Measurements from ENCODE around the gene SERPIND1.

SERPIND1 gene

DNA sequence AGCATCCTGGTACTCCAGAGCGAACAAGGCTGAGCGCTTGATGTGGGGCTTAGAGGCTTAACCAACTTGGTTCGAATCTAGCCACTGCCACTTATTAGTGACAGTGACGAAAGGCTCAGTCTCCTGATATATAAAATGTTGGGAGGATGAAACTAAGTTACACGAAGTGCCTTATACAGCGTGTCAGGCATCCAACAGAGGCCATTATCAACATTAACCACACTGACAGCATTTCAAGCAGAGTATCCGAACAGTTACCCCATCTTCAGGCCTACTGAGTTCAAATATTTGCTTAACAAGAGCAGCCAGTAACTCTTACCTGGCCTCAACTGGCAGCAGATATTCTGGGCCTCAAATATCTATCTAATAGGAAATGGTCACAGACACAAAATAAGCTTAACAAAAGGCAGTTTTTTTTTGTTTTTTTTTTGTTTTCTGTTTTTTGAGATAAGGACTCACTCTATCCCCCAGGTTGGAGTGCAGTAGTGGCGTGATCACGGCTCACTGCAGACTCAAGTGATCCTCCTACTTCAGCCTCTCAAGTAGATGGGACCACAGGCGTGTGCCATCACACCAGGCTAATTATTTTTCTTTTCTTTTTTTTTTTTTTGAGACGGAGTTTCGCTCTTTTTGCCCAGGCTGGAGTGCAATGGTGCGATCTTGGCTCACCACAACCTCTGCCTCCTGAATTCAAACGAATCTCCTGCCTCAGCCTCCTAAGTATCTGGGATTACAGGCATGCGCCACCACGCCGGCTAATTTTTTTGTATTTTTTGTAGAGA, 2.9 kb downstream of the SERPIND1 start:
- Histone ChIP-seq H3K79me2 (ENCODE audit: insufficient read depth, low read length) (no peaks in the 10 kb centered on the region), H2AFZ (ENCODE audit: low read length) (no peak overlapping the region), H3F3A (ENCODE audit: low read depth) (no peaks in the 10 kb centered on the region), H3K9me2 (replicated peaks; ENCODE audit: low read depth, low read length) (no peaks in the 10 kb centered on the region), H3K4me3 (ENCODE audit: low read length, poor library complexity, severe bottlenecking) (no peak overlapping the region), H3K9me3 (ENCODE audit: insufficient read depth, low read depth, low read length) (no peaks in the 10 kb centered on the region), H3K9ac (ENCODE audit: low read depth, low read length, poor library complexity, severe bottlenecking) (no peak overlapping the region), H3K4me1 (ENCODE audit: insufficient read depth, low read length, poor library complexity, severe bottlenecking) (peaks cover 12% of the 10 kb centered on the region), H3K4me2 (ENCODE audit: low read depth, low read length, poor library complexity, severe bottlenecking) (no peak overlapping the region), H3K27me3 (ENCODE audit: insufficient read depth, low read length, poor library complexity, severe bottlenecking) (no peaks in the 10 kb centered on the region), H4K20me1 (ENCODE audit: insufficient read depth, low read length, poor library complexity, severe bottlenecking) (no peaks in the 10 kb centered on the region), H3K36me3 (ENCODE audit: insufficient read depth, low read length) (peaks cover 16% of the 10 kb centered on the region; the same call in 1 of the 2 replicates)
- TF ChIP-seq EZH2phosphoT487 (IDR thresholded peaks at IDR 0.05; ENCODE audit: borderline replicate concordance) = no peak
- TF ChIP-seq, protein P1, sequence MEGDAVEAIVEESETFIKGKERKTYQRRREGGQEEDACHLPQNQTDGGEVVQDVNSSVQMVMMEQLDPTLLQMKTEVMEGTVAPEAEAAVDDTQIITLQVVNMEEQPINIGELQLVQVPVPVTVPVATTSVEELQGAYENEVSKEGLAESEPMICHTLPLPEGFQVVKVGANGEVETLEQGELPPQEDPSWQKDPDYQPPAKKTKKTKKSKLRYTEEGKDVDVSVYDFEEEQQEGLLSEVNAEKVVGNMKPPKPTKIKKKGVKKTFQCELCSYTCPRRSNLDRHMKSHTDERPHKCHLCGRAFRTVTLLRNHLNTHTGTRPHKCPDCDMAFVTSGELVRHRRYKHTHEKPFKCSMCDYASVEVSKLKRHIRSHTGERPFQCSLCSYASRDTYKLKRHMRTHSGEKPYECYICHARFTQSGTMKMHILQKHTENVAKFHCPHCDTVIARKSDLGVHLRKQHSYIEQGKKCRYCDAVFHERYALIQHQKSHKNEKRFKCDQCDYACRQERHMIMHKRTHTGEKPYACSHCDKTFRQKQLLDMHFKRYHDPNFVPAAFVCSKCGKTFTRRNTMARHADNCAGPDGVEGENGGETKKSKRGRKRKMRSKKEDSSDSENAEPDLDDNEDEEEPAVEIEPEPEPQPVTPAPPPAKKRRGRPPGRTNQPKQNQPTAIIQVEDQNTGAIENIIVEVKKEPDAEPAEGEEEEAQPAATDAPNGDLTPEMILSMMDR (conservative IDR thresholded peaks at IDR 0.05; ENCODE audit: low read length) = no peak

DNA sequence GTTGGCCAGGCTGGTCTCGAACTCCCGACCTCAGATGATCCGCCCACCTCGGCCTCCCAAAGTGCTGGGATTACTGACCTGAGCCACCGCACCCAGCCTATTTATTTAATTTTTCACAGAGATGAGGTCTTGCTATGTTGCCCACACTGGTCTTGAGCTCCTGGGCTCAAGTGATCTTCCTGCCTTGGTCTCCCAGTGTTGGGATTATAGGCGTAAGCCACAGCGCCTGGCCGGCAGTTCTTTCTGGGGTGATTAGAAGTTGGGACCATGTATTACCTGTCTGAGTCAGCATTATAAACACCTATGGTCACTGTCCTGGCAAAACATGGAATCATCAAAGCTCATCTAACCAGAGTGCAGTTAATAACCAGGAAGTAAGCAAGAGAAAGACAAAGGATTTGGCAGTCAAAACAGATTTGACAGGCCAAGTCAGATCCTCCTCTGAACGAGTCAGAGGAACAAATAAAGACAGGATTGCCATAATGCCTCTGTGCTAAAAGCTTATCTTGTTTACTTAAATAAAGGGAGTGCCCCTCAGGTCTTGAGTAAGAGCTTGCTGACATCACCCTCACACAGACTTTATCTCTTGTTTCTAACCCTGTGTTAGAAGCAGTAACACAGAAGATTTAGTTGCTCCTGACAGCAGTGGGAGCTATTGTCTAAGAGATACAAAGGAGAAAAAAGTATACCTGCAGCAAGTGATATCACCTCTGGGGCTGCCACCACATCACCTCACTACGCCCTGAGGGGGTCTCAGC, 3.7 kb downstream of the SERPIND1 start:
- Histone ChIP-seq H3K27me3 (ENCODE audit: insufficient read depth, low read length, poor library complexity, severe bottlenecking) (no peaks in the 10 kb centered on the region), H3K36me3 (ENCODE audit: insufficient read depth, low read length) (peaks cover 16% of the 10 kb centered on the region; the same call in 1 of the 2 replicates), H3K4me1 (ENCODE audit: insufficient read depth, low read length, poor library complexity, severe bottlenecking) (peaks cover 12% of the 10 kb centered on the region), H3K9me3 (ENCODE audit: insufficient read depth, low read depth, low read length) (no peaks in the 10 kb centered on the region), H2AFZ (ENCODE audit: low read length) (no peak overlapping the region), H3K79me2 (ENCODE audit: insufficient read depth, low read length) (no peaks in the 10 kb centered on the region), H3K9me2 (replicated peaks; ENCODE audit: low read depth, low read length) (no peaks in the 10 kb centered on the region), H4K20me1 (ENCODE audit: insufficient read depth, low read length, poor library complexity, severe bottlenecking) (no peaks in the 10 kb centered on the region), H3F3A (ENCODE audit: low read depth) (no peaks in the 10 kb centered on the region), H3K4me3 (ENCODE audit: low read length, poor library complexity, severe bottlenecking) (no peak overlapping the region), H3K4me2 (ENCODE audit: low read depth, low read length, poor library complexity, severe bottlenecking) (no peak overlapping the region), H3K9ac (ENCODE audit: low read depth, low read length, poor library complexity, severe bottlenecking) (no peak overlapping the region)
- TF ChIP-seq EZH2phosphoT487 (IDR thresholded peaks at IDR 0.05; ENCODE audit: borderline replicate concordance) = no peak

DNA sequence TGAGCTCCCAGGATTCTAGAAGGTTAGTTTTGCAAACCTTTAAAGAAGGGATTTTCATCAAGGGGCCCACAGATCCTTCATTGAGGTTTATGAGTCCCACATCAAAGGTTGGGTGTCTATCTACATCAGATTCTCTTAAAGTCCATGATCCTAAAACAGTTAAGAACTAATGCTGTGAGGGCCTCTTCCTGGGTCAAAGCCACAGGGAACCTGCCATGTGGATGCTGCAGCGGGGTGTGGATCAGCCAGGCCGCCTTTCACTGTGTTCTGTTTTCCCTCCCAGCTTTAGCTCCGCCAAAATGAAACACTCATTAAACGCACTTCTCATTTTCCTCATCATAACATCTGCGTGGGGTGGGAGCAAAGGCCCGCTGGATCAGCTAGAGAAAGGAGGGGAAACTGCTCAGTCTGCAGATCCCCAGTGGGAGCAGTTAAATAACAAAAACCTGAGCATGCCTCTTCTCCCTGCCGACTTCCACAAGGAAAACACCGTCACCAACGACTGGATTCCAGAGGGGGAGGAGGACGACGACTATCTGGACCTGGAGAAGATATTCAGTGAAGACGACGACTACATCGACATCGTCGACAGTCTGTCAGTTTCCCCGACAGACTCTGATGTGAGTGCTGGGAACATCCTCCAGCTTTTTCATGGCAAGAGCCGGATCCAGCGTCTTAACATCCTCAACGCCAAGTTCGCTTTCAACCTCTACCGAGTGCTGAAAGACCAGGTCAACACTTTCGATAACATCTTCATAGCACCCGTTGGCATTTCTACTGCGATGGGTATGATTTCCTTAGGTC, 5.3 kb downstream of the SERPIND1 start:
- Histone ChIP-seq H3K9me3 (ENCODE audit: insufficient read depth, low read depth, low read length) (no peaks in the 10 kb centered on the region), H3K9me2 (replicated peaks; ENCODE audit: low read depth, low read length) (no peaks in the 10 kb centered on the region), H4K20me1 (ENCODE audit: insufficient read depth, low read length, poor library complexity, severe bottlenecking) (no peaks in the 10 kb centered on the region), H3K27me3 (ENCODE audit: insufficient read depth, low read length, poor library complexity, severe bottlenecking) (no peaks in the 10 kb centered on the region), H3K79me2 (ENCODE audit: insufficient read depth, low read length) (no peaks in the 10 kb centered on the region), H2AFZ (ENCODE audit: low read length) (no peak overlapping the region), H3K4me2 (ENCODE audit: low read depth, low read length, poor library complexity, severe bottlenecking) (peak overlapping the region; percentile 9), H3K36me3 (ENCODE audit: insufficient read depth, low read length) (peaks cover 16% of the 10 kb centered on the region; the same call in 1 of the 2 replicates), H3K4me3 (ENCODE audit: low read length, poor library complexity, severe bottlenecking) (no peak overlapping the region), H3F3A (ENCODE audit: low read depth) (no peaks in the 10 kb centered on the region), H3K4me1 (ENCODE audit: insufficient read depth, low read length, poor library complexity, severe bottlenecking) (peaks cover 12% of the 10 kb centered on the region), H3K9ac (ENCODE audit: low read depth, low read length, poor library complexity, severe bottlenecking) (no peak overlapping the region)
- TF ChIP-seq, protein P1 (conservative IDR thresholded peaks at IDR 0.05; ENCODE audit: low read length) = no peak
- no peak for TF ChIP-seq EZH2phosphoT487 (IDR thresholded peaks at IDR 0.05; ENCODE audit: borderline replicate concordance)
